ENCODE data around the gene HEBP1. TPM values are rescaled to one million over a fixed set of nuclear protein-coding genes. Genes with fewer than 3 reads are reported as not detected.
A peak's percentile ranks its signal among the peaks of the same experiment; 100 is the strongest.

The HEBP1 gene
- total and polyA plus RNA-seq, 4 donors: 27.7 to 70.0 (median 50.3) TPM

GRCh38 chr12:13004361-13004760, 4.3 kb upstream of the HEBP1 start:
- peaks cover 5 to 48% (median 31%) of the 10 kb centered on the region in 4 donors for H3K4me1 ChIP-seq (ENCODE audit: control insufficient read depth in 4 of 4, insufficient read depth in 4 of 4, low read length in 3 of 4)
- TF ChIP-seq ZBTB33 (IDR thresholded peaks at IDR 0.05): no peak
- peak; percentile 54 for TF ChIP-seq YY1 (IDR thresholded peaks at IDR 0.05)
- peak in 1 of 2 donors; percentile 44 for TF ChIP-seq RXRA (IDR thresholded peaks at IDR 0.05)
- TF ChIP-seq HNF4A (conservative IDR thresholded peaks at IDR 0.05): peak; percentile 44 to 48
- peak; percentile 35 for TF ChIP-seq MAX (IDR thresholded peaks at IDR 0.05)
- peak in 1 of 2 donors; percentile 21 for TF ChIP-seq RAD21 (IDR thresholded peaks at IDR 0.05)
- TF ChIP-seq SP1 (IDR thresholded peaks at IDR 0.05): no peak
- no peaks in the 10 kb centered on the region for H3K9me3 ChIP-seq (ENCODE audit: control insufficient read depth in 4 of 4, low read length in 3 of 4)
- H3K27me3 ChIP-seq (ENCODE audit: control insufficient read depth in 4 of 4, insufficient read depth in 4 of 4, low read length in 3 of 4): no peaks in the 10 kb centered on the region
- no peak overlapping the region for H3K9ac ChIP-seq (ENCODE audit: low read depth in 1 of 2, low read length in 2 of 2)
- no peak overlapping the region for H3K27ac ChIP-seq (ENCODE audit: low read depth in 1 of 2, low read length in 2 of 2)
- no peaks in the 10 kb centered on the region for H3K36me3 ChIP-seq (ENCODE audit: control insufficient read depth in 4 of 4, insufficient read depth in 3 of 4, low read depth in 1 of 4, low read length in 3 of 4)
- no peak for DNase-seq (ENCODE audit: low spot score)
- WGBS: 38% methylated on average over 3 of the region's 3 CpGs
- H3K4me3 ChIP-seq (ENCODE audit: low read depth in 1 of 3, low read length in 3 of 3): no peak overlapping the region

- no peaks in the 10 kb centered on the region for H3K27me3 ChIP-seq (ENCODE audit: control insufficient read depth in 4 of 4, insufficient read depth in 4 of 4, low read length in 3 of 4)
- TF ChIP-seq ZBTB33 (IDR thresholded peaks at IDR 0.05) (no peak), ATF3 (IDR thresholded peaks at IDR 0.05) (no peak), SP1 (IDR thresholded peaks at IDR 0.05) (no peak), RXRA (IDR thresholded peaks at IDR 0.05) (no peak), NR2F2 (IDR thresholded peaks at IDR 0.05) (no peak), REST (IDR thresholded peaks at IDR 0.05) (no peak), YY1 (IDR thresholded peaks at IDR 0.05) (no peak), HNF4G (IDR thresholded peaks at IDR 0.05) (no peak), FOXA1 (IDR thresholded peaks at IDR 0.05) (no peak), TAF1 (conservative IDR thresholded peaks at IDR 0.05) (no peak), HNF4A (conservative IDR thresholded peaks at IDR 0.05) (no peak)
- H3K4me1 ChIP-seq (ENCODE audit: control insufficient read depth in 4 of 4, insufficient read depth in 4 of 4, low read length in 3 of 4): peaks cover 10 to 66% (median 48%) of the 10 kb centered on the region in 4 donors
- no peaks in the 10 kb centered on the region for H3K9me3 ChIP-seq (ENCODE audit: control insufficient read depth in 4 of 4, low read length in 3 of 4)
- H3K4me3 ChIP-seq (ENCODE audit: low read depth in 1 of 3, low read length in 3 of 3): peak overlapping the region in 1 of 3 donors; percentile 37
- no peak for DNase-seq (ENCODE audit: low spot score)
- no peak overlapping the region for H3K9ac ChIP-seq (ENCODE audit: low read depth in 1 of 2, low read length in 2 of 2)
- no peak overlapping the region for H3K27ac ChIP-seq (ENCODE audit: low read depth in 1 of 2, low read length in 2 of 2)
- WGBS: 98% methylated on average over 10 of the region's 10 CpGs
- H3K36me3 ChIP-seq (ENCODE audit: control insufficient read depth in 4 of 4, insufficient read depth in 3 of 4, low read depth in 1 of 4, low read length in 3 of 4): no peaks in the 10 kb centered on the region
Observed at GRCh38 chr12:13002301-13003097, 2.4 kb upstream of the HEBP1 start.
